HG03378 (cell line): Measurements from ENCODE around the gene GSTT4.
"Not testable (repeated sequence)": the region's sequence is repeated elsewhere in the genome, so short reads cannot be mapped to it uniquely, and the experiment has no call there.

Experiments
- ATAC-seq: cut with Tn5 transposase; IDR thresholded peaks from one replicate; pipeline ENCODE4 v1.9.1; 2021; ENCODE audit warnings: mild to moderate bottlenecking, moderate library complexity; ENCODE audit not compliant: unreplicated experiment

The GSTT4 gene

DNA sequence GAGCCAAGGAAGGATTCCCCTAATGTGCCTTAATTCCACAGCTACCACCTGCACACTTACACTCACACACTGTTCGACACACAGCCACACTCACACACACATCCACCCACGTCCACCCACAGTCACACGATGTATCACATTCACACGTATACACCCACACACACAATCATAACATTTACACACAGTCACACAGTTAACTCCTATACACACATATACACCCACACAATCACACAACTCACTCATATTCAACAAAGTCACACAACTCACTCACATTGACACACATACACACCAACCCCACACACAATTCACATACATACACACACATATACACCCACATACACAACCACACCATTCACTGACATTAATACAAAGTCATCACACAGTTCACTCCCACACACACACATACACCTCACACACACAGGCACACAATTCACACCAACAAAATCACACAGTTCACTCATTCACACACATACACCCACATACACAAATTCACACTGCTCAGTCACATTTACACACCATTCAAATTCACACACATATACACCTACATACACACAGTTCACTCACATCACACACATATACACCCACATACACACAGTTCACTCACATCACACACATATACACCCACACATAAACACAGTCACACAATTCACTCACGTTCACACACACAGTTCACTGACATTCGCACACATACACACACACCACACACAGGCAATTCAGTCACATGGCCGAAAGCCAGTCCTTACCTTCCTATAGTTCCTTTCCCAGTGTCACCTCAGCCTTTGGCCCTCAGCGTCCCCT lies 50.9 kb downstream of the GSTT4 start:
- ATAC-seq = not testable (repeated sequence)

DNA sequence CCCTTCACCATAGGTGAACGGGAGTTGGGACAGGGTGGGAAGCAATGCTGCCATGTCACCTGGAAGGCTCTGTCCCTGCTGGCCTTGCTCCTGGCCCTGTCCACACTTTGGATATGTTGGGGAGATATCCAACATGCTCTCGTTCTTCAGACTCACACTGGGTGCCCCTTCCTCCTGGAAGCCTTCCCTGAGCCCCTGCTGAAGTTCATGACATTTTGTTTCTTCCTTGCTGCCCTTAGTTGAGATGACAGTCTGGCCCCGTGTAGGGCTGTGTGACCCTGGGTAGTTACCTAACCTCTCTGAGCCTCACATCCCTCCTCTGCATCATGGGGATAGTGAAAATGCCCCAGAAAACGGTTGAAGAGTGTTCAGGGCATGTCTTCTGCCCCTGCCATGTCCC lies 51.8 kb downstream of the GSTT4 start:
- ATAC-seq = not testable (repeated sequence)

DNA sequence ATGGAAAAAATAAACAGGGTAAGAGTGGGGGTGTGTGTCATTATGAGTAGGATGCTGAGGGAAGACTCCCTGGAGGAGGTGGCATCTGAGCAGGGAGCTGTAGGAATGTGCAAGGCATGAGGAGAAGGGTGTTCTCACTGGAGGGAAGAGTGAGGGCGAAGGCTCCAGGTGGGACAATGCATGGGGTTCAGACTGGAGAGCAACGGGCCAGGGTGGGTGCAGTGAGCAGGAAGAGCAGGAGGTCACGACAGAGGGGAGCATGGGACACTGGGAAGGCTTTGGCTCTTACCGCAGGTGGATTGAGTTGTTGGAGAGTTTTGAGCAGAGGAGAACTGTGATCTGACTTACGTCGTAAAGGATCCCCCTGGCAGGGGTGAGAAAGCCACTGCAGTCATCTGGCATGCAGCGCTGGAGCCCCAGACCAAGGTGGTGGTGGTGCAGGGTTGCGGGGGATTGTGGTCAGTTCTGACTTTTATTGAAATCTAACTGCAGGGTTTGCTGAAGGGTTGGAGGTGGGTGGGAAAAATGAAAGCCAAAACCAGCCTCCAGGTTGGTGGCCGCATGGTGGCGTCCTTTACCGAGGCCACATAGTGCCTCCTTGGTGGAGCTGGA lies 52.4 kb downstream of the GSTT4 start:
- not testable (repeated sequence) for ATAC-seq

DNA sequence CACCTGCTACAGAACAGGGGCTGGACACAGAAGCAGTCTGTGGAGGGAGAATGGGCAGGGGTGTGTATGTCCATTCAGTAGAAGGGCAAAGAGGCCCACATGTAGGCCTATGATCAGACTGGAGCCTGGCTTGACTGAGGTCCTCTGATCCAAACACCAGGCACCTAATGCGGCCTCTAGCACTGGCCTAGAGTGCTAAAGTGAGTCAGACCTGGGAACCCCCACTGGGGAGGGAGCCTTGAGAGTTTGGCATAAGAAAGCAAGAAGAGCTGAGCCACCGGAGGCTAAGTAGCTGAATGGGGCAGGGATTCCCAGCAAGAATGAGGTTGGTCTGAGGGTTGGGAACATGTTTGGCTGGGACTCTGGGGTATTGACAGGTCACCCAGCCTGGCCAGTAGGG lies 53.9 kb downstream of the GSTT4 start:
- not testable (repeated sequence) for ATAC-seq

DNA sequence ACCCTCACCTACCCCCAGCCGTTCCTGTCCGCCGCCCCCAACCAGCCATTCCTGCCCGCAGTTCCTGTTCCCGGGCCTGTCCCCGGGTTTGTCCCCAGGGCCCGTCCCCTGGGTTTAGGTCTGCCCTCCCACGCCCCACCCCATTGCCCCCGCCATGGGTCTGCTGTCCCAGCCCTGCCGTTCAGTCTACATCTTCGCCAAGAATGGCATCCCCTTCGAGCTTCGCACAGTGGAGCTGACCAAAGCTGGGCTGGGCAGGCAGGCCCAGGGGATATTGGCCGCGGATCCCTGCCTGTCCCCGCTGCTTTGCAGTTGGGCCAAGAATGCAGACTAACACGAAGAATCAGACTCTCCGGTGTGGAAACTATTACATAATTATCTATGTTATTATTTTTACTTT lies 55.5 kb downstream of the GSTT4 start:
- not testable (repeated sequence) for ATAC-seq
